Panc1 (cell line): Measurements from ENCODE around the gene STAM2.

Experiments
- CTCF ChIP-seq: fragments of 450-650 bp; IDR thresholded peaks from 2 replicates; pipeline ENCODE4 v1.5.1; 2017; ENCODE audit warnings: mild to moderate bottlenecking
- POLR2AphosphoS5 ChIP-seq: IDR thresholded peaks from 2 replicates; pipeline ENCODE4 v1.6.1; 2012; ENCODE audit warnings: mild to moderate bottlenecking, low read depth, low read length, moderate library complexity
- REST ChIP-seq, 2 experiments: IDR thresholded peaks; 2 replicates each; pipeline ENCODE4 v1.6.1; 2011 to 2012; ENCODE audit warnings: low read depth in 2 of 2, control low read depth in 1 of 2, low read length in 1 of 2, mild to moderate bottlenecking in 1 of 2, moderate library complexity in 1 of 2; ENCODE audit not compliant: insufficient read depth in 1 of 2

GRCh38 chr2:152099367-152100050 lies 76.1 kb downstream of the STAM2 start:
- no peak for TF ChIP-seq CTCF
- TF ChIP-seq REST (IDR thresholded peaks at IDR 0.05; ENCODE audit: insufficient read depth in 1 of 2, low read depth in 2 of 2, low read length in 1 of 2) = no peak
- no peak for TF ChIP-seq POLR2AphosphoS5
